Skin epidermis (tissue), 12 donors: ENCODE data around the gene ETFB.

Experiments used
- H3K27ac ChIP-seq, 21 experiments: fragments of 200-600 bp; sonication (generic) in 11 of 21; one replicate each; pipeline ENCODE4 v1.5.0; 2020; ENCODE audit warnings: mild to moderate bottlenecking in 3 of 21, inconsistent platforms in 2 of 21, moderate library complexity in 2 of 21
- H3K4me3 ChIP-seq, 7 experiments: fragments of 200-600 bp; sonication (generic) in 2 of 7; one replicate each; pipeline ENCODE4 v1.5.0; 2020; ENCODE audit warnings: inconsistent platforms in 2 of 7, mild to moderate bottlenecking in 2 of 7, moderate library complexity in 1 of 7

Gene ETFB

DNA sequence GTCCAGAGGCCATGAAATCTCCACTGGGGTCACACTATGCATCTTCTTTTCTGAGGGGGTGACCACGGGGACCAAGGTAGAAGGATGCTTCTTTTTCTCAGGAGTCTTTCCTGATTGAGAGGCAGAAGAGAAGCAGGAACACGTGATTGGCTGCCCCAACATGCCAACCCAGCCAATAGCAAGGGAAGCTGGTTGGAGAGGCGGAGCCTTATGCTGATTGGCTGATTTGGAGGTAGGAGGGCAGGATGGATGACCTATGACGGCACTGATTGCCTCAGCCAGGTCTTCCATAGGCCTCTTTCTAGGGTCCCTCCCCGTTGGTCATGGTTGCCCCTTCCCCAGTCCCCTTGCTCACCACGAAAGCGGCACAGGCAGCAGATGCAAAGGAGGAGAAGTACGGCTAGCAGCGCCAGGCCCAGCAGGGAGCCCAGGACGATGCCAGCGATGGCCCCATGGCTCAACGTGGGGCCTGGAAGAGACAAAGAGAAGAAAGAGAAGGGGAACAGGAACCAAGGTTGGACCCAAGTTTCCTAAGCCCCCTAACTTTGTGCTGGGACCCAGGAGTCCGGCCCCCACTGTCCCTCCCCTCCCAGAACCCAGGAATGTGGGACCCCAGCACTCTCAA lies 32.2 kb downstream of the ETFB start:
- H3K27ac ChIP-seq = no peak overlapping the region
- no peak overlapping the region for H3K4me3 ChIP-seq

DNA sequence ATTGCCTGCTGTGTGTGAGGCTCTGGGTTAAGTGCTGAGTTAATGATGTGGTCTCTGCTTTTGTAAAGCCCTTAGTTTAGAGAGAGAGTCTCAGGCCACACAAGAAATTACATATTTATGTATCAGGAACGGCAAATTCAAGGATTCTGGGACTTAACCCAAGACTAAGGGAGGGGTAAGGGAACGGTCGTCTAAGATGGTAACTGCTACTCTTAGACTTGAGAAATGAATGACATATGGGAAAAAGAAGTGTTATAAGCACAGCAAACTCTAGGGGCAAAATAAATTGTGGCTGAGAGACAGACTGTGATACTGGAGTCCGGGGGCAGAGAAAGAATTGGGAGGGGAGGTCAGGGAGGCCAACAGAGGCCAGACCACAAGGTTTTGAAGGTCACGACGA lies 34.5 kb downstream of the ETFB start:
- H3K27ac ChIP-seq = no peak overlapping the region
- no peak overlapping the region for H3K4me3 ChIP-seq

DNA sequence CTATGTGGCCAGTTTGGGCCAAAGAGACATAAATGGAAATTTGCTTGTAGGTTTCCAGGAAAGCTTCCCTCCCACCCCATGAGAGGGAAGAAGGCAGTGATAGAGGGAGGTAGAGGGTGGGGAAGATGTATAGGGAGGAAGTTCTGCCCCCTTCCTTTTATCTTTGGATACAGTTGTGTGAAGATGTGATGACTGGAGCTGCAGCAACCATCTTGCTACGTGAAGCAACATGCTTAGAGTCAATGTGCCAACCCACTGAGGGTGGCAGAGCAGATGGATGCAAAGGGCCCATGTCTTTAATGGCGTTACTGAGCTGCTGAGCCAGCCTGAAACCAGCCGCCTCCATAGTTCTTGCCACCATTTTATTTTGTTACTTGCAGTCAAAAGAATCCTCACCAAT lies 35.0 kb downstream of the ETFB start:
- no peak overlapping the region for H3K4me3 ChIP-seq
- H3K27ac ChIP-seq = no peak overlapping the region

DNA sequence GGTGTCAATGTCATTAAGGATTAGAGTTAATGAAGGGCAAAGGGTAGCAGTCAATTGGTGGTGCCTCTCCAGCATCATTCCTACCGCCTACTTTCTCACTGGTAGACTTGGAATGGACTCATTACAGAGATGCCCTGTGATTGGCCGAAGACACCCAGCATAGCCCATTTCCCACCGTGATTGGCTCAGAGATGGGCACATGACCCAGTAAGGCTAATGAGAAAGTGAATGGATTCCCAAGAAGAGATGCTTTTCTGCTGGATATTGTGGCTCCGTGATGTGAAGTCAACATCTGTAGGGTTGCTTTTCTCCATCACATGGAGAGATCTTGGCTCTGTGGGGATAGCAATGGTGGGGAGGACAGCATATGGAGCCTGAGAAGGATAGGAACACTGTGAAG lies 35.8 kb downstream of the ETFB start:
- no peak overlapping the region for H3K27ac ChIP-seq

DNA sequence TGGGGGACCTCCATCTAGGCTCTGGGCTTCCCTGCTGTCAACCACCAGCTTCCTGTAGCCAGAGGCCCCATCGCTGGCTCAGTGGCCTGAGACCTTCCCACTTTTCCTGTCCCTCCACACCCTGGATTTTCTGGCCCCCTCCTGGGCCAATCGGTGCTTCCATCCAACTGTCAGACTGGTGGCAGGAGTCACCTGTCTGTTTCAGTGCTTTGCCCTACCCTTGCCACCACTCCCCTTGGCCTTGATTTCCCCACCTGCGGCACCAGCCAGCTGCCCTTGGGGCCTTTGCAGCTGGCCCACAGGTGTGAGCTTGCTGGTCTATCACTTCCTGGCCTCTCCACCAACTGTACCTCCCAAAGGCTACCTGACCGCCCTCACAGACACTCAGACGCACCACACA lies 36.8 kb downstream of the ETFB start:
- H3K27ac ChIP-seq = no peak overlapping the region
- no peak overlapping the region for H3K4me3 ChIP-seq

More for the DNA sequence above, 35.8 kb downstream of the ETFB start:
- H3K4me3 ChIP-seq = no peak overlapping the region

DNA sequence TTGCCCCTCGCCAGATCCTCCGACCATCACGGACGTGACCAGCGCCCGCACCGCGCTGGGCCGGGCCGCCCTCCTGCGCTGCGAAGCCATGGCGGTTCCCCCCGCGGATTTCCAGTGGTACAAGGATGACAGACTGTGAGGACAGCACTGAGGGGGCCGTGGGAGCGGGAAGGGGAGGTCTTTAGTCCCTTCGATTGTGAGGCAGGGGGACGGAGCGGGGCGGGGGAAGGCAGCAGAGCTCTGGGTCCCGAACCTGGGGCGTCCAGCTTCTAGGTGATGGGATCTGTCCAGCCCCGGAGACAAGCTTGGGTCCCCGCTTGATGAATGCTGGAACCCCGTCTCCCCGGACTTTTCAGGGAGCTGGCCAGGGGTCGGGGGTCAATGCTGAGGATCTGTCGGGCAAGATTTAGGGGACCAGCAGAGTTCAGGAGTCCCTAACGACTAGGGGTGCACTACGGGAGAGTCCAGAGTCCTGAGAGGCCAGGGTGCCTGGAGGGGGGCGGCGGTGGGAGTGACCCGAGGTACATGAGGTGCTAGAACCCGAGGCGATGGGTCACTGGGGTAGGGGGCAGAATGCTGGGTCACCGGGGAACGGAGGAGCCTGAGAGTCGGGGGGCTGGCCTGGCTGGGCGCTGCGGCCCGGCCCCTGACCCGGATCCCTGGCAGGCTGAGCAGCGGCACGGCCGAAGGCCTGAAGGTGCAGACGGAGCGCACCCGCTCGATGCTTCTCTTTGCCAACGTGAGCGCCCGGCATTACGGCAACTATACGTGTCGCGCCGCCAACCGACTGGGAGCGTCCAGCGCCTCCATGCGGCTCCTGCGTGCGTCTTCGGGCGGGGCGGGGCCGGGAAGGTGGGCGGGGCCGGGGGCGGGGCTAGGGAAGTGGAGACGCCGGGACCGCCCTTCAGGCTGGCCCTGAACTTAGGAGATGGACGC lies 38.9 kb downstream of the ETFB start:
- H3K4me3 ChIP-seq = peak overlapping the region in 2 of 7 experiments; percentile 5 to 11
- no peak overlapping the region for H3K27ac ChIP-seq

DNA sequence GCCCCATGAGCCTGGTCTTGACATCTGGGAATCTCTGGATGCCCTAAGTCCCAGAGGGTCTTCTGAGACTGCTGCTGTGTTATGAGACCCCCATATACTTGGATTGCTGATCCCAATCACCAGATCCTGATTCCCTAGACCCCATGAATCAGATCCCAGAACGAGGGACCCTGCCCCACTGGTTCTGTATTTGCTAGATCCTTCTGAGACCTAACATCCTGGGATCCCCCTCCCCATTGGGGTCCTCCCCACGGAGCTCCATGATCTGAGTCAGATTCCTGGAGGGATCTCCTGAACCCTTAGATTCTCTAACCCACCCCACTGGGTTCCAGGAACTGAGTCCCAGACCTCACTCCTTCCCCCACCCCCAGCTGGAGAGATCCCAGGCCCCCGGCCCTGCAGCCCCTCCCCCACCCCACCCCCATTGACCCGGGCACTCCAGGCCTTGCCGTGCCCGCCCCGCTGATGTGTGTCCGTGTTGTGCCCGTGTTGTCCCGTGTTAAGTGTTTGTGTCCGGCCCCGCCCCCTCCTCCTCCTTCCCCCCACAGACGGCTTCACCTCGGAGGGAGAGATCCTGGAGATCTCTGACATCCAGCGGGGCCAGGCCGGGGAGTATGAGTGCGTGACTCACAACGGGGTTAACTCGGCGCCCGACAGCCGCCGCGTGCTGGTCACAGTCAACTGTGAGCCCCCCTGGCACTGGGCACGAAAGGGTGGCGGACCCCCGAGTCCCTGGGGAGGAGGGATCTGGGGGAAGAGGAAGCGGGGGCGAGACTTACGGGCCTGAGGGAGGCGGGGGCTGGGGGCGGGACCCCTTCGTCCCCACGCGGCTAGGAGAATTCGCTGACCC lies 39.7 kb downstream of the ETFB start:
- H3K4me3 ChIP-seq = no peak overlapping the region
- H3K27ac ChIP-seq = no peak overlapping the region

DNA sequence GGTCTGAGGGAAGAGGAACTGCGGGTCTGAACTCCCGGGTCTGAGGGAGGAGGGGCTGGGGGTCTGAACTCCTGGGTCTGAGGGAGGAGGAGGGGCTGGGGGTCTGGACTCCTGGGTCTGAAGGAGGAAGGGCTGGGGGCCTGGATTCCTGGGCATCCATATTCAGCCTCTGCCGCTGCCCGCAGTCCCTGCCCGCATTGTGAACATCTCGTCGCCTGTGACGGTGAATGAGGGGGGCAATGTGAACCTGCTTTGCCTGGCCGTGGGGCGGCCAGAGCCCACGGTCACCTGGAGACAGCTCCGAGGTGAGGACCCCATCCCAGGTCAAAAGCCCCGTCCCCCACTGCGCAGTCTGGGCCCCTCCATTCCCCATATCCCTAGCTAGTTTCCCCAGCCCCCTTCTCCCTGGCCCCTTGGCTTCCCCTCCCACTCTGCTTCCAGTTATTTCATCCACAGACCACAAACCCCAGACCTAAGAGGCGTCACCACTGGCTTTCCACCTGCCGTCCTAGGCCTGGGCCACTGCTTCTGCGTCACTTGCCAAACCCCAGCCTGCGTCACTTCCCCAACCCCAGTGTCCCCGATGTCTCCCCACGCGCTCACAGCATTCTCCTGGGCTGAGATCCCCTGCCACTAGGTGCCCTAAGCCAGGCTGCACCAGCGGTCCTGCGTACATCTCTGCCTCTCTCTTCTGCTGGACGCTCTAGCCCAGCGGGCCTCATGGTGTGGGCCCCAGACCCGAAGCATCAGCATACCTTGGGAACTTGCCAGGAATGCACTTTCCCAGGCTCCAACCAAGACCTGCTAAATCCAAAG lies 40.8 kb downstream of the ETFB start:
- Histone ChIP-seq H3K27ac (no peak overlapping the region), H3K4me3 (no peak overlapping the region)

DNA sequence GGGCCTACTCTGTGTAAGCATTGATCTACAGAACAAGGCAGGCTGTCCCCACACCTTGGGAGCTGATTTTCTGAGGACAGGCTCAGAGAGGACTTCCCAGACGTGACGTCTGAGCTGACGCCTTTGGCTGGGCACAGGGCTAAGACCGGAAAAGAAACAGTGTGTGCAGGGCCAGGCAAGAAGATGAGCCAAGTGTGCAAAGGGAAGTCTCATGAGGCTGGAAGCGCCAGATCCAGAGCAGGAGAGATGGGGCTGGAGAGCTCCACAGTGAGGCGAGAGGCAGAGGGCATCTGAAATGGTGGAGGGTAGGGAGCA lies 42.1 kb downstream of the ETFB start:
- no peak overlapping the region for H3K4me3 ChIP-seq
- no peak overlapping the region for H3K27ac ChIP-seq

DNA sequence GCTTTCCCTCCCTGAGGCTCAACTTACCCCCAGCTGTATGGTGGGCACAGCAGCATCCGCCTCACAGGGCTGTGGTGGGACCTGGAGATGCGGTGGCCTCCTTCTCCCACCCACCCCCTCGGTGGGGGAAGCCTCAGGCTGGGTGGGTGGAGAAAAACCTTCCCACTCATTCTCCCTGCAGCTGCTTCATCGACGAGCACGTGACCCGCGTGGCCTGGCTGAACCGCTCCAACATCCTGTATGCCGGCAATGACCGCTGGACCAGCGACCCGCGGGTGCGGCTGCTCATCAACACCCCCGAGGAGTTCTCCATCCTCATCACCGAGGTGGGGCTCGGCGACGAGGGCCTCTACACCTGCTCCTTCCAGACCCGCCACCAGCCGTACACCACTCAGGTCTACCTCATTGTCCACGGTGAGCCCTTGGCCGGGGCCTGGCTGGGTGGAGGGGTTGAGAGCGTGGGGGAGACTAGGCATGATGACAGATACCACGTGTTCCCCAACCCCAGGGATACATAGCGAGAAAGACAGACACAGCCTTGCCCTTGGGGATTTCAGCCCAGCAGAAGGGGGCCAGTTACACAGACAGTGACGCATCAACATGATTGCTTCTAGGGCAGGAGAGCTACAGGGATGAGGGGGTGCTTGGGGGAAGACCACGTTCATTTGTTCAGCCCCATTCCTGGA lies 42.6 kb downstream of the ETFB start:
- Histone ChIP-seq H3K4me3 (no peak overlapping the region), H3K27ac (no peak overlapping the region)

DNA sequence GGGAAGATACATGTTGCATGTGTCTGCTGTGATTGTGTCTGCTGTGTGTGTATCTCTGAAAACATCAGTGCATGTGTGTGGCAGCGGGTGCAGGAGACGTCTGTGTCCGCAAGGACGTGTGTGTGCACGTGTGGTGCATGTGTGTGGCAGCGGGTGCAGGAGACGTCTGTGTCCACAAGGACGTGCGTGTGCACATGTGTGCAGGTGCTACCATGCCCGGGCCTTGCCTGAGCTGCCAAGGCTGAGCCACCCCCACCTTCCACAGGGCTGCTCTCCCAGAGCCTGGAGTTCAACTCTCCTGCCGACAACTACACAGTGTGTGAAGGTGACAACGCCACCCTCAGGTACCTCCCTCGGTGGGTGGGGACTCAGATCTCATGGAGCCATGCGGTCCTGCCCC lies 44.4 kb downstream of the ETFB start:
- no peak overlapping the region for H3K27ac ChIP-seq
- H3K4me3 ChIP-seq = no peak overlapping the region

DNA sequence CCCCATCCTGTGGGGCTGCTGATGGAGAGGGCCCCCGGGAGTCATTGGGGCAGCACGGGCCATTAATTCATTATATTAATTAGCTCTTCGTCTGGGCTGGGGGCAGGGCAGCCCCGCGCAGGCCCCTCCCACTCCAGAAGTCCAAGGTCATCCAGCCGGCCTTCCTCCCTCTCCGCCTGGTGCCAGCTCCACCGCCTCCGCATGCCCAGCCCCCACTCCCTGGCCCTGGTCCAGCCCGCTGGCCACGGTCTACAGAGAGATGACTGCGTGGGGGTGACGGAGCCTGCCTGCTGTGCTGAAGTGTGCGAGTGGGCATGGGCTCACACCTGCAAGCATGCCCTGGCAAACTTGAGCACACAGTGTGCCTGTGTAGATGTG lies 45.9 kb downstream of the ETFB start:
- Histone ChIP-seq H3K27ac (no peak overlapping the region), H3K4me3 (no peak overlapping the region)

DNA sequence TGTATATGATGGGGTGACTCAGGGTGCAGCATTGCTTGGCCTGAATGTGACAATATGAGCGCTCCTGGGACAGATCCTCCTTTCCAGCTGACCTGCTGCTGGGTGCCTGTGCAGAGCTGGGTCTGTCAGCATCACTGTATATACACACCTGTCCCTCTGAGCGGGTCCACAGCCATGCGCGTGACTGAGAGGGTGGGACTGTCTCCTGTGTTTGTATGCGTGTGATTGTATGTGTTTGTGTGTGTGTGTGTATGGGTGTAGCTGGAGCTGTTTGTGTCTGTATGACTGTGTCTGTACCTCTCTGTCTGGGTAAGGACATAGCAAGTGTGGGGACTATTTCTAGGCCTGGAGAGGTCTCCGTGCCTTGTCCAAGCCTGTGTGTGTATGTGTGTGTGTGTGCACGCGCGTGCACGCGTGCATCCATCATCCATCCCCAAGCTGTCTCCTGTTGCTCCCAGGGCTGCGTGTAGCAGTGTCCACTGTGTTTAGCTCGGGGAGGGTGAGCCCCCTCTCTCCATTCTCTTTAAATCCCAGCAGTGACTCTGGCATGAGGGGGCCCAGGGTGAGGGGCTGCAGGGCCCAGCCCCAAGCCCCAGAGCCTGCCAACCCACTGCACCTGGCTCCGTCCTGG lies 46.4 kb downstream of the ETFB start:
- no peak overlapping the region for H3K27ac ChIP-seq

DNA sequence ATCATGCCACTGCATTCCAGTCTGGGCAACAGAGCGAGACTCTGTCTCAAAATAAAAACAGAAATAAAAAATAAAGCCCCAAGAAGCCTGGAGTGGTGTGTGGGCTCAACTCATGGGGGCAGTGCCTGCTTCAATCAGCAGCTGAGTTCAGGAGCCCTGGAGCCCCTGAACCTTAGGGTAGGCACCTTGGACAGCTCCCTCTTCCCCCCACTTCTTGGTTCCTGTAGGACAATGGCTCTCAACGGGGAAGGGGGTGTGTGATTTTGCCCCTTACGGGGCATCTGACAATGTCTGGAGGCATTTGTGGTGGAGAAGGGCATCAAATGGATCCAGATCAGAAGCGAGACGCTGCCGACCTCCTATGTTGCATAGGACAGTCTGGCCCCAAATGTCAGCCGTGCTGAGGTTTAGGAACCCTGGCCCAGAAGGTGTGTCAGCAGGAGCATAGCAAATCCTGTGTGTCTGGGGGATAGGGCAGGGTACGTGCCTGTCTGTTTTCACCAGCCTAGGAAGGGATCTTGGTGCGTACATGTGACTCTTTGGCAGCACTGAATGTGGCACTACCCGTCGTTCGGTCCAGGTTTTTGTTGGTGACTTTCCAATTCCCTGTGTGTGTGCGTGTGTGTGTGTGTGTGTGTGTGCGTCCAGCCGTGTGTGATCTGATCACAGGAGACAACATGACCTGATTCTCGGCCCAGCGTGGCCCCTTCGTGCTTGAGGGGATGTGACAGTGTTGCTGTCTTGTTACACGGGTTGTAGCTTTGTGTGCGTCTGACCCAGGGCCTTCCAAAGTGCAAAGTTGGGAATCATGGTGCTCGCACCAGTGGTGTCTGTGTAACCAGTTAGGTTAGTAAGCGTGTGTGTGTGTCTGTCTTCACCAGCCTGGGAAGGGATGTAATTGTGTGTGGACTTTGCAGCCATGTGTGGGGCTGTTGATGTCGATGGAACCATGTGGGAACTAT lies 47.2 kb downstream of the ETFB start:
- H3K27ac ChIP-seq = no peak overlapping the region
- H3K4me3 ChIP-seq = no peak overlapping the region

More for the DNA sequence above, 46.4 kb downstream of the ETFB start:
- H3K4me3 ChIP-seq = no peak overlapping the region

DNA sequence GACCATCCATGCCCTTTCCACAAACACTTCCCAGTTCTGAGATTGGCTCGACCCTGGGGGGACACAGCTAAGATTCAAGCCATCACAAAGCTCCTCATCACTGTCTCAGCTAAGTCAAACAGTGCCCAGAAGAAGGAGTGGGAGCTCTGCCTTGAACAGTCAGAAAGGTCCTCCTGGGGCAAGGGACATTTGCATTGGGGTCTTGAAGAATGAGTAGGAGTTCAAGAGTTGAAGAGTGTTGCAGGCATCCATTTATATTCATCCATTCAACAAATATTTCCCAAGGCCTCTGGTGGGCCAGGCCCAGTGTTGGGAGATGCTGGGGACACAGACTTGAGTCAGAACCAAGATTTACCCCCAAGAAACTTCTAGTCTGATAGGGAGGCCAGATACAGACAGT lies 48.2 kb downstream of the ETFB start:
- Histone ChIP-seq H3K4me3 (no peak overlapping the region), H3K27ac (no peak overlapping the region)

DNA sequence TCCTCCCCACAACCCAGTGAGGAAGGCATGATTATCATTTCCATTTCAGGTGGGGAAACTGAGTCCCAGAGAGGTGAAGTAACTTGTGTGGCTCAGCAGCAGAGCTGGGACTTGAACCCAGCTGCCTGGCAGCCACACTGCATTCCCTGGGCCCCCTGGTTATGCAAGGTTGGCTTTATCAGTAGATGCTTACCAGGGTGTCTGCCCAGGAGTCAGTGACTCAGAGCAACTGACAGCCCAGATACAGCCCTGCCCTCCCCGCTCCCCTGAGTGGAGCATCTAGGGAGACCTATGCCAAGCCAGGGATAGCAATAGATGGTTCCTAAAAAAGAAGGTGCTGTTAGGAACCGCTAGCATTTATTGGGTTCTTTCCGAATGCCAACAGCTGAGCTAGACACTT lies 48.8 kb downstream of the ETFB start:
- H3K27ac ChIP-seq = no peak overlapping the region
- H3K4me3 ChIP-seq = no peak overlapping the region

DNA sequence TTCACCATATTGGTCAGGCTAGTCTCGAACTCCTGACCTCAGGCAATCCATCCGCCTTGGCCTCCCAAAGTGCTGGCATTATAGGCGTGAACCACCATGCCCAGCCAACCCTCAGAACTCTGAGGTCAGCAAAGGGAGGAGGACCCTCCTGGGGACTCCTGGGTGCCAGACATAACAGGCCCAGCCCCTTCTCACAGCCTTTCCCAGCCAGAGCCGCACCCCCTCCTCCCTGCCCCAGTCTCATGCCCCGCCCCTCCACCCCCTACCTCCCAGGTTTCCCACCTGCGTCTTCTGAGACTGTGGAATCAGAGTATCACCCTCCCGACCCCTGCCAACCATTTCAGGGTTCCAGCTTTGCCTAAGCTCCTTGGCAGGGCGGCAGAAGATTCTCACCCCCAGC lies 49.5 kb downstream of the ETFB start:
- H3K4me3 ChIP-seq = no peak overlapping the region
- H3K27ac ChIP-seq = no peak overlapping the region
